HG03558 (cell line): ENCODE data around the gene DOCK11.

Experiments
- ATAC-seq: cut with Tn5 transposase; IDR thresholded peaks from one replicate; pipeline ENCODE4 v1.9.1; 2021; ENCODE audit warnings: moderate number of reproducible peaks; ENCODE audit not compliant: unreplicated experiment; ENCODE audit errors: extremely low read depth

Gene DOCK11

DNA sequence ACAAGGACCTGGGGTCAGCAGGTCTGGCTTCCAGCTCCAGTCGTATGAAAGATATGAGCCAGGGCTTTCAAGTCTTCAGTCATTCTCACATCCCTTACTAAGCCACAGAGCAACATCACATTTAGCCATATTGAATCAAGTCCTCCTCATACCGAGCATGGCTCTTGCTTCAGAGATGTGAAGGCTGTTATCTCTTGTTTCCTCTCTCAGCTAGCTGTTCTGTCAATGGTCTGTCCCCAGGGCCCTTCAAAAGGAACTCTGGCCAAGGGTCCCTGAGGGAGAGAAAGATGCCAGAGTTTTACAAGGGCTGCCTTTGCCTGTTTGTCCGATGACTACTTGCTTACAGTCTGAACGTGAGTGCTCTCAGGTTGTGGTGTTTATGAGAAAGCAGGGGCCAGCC, 30.5 kb downstream of the DOCK11 start:
- no peak for ATAC-seq

DNA sequence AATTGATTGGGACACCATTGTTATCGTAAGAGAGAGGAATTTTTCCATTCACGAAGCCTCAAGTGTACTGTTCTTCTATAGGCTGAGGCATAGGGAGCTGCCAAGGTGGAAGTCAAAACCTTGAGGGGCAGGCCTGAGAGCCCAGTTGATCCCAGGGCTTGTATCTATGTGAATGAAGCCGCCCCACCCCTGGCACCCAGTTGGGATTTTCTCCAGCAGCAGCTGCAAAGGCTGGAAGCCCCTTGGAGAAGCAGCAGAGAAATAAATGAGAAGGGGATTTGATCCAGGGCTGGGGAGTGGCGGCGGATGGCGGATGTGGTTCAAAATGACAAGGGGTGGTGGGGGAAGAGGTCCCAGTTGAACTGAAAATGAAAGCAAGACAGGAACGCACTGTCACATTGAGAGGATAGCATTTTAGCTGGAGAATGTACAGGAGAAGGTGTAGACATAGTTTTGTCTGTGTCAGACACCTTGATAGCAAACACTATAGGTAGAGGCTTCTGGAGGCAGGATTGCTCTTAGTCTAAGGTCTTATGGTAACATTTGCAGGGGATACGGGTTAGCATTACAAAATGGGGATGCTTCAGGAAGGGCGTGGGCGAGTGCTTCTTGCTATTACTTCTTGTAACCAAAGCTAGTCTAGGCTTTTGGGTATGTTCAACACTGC, 32.6 kb downstream of the DOCK11 start:
- no peak for ATAC-seq

- ATAC-seq = no peak
These were observed 34.8 kb downstream of the DOCK11 start for GRCh38 chrX:118530219-118530911.

GRCh38 chrX:118534716-118535493, 39.3 kb downstream of the DOCK11 start:
- ATAC-seq = no peak

GRCh38 chrX:118536204-118536603, 40.6 kb downstream of the DOCK11 start:
- peak; percentile 64 for ATAC-seq

DNA sequence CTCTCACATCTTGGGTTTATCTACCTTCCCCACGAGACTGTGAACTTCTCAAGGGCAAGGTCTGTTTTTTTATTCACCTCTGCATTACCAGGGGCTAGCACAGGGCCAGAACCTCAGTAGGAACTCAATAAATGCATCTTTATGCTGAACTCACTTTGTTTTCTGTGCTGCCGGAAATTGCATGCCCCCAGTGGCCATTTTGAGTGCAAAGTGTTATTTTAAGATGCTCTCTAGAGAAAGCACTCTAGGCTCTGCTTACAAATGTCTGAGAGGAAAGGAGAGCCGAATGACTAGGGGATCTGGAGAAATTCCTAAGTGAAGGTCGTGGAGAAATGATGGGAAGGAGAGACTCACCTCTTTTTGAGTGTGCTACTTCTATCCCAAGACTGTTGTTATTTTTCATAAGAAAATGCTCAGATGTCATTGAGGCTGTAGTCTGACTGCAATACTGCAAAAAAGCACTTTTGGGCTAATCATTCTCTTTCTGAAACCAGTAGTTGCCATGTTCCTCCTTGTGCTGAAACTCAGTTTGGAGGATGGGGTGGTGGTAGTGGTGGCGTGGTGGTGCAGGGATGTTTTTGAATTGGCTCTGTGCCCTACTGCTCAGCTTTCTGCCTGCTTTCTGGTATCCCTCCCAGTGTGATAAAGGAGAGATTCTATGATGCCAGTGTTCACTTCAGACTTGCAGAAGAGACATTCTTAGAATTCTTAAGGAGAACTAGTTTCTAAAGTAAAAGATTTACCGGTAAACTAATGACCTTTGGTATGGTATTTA, 41.3 kb downstream of the DOCK11 start:
- ATAC-seq = peak; percentile 42

DNA sequence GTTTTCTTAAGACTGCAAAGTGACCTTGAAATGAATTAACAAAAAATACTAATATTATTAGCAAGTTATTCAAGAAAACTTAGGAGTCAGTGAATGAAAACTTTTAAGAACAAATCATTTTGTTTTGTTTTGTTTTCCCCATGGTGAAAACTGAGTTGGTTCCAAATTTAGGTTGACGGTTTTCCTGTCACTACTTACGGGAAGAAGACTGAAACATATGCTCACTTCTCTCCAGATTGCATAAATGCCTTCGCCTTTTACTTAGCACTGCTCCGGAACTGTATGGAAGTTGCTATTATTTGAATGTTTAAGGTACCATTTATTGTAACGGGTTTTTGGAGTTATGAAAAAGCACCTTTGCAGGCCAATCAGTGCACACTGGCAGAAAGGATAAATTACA, 42.8 kb downstream of the DOCK11 start:
- ATAC-seq = no peak

- ATAC-seq = no peak
These were observed 44.7 kb downstream of the DOCK11 start for GRCh38 chrX:118540342-118540741.

- no peak for ATAC-seq
These were observed 45.9 kb downstream of the DOCK11 start for GRCh38 chrX:118541482-118541881.

DNA sequence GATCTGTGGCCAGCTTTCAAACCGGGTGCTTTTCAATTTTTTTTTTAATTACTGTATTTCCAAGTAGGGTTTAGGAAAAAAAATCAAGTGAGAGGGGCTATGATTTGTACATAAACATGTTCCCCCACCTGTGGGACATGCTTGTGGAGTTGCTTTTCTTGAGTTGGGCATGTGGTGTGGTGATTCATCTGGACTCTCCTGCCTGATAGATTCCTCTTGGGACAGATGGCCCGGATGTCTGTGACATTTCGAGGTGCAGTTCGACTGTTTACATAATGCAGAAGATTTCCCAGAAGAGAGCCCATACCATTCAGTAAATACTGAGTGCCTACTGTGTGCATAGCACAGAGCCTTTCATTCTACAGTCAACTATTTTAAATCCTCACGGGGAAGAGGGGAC, 49.9 kb downstream of the DOCK11 start:
- ATAC-seq = no peak

- ATAC-seq = no peak
These were observed 53.2 kb downstream of the DOCK11 start for GRCh38 chrX:118548841-118549240.

GRCh38 chrX:118550792-118551191, 55.2 kb downstream of the DOCK11 start:
- ATAC-seq = no peak

DNA sequence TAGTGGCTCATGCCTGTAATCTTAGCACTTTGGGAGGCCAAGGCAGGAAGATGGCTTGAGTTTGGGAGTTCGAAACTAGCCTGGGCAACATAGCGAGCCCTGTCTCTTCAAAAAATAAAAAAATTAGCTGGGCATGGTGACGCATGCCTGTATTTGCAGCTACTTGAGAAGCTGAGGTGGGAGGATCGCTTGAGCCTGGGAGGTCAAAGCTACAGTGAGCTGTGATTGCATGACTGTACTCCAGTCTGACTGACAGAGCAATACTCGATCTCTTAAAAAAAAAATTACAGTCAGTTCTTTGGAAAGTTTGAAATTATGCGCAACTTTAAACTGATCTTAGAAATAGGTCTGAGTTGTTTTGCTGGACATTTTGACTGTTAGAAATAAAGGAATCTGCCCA, 55.8 kb downstream of the DOCK11 start:
- no peak for ATAC-seq

DNA sequence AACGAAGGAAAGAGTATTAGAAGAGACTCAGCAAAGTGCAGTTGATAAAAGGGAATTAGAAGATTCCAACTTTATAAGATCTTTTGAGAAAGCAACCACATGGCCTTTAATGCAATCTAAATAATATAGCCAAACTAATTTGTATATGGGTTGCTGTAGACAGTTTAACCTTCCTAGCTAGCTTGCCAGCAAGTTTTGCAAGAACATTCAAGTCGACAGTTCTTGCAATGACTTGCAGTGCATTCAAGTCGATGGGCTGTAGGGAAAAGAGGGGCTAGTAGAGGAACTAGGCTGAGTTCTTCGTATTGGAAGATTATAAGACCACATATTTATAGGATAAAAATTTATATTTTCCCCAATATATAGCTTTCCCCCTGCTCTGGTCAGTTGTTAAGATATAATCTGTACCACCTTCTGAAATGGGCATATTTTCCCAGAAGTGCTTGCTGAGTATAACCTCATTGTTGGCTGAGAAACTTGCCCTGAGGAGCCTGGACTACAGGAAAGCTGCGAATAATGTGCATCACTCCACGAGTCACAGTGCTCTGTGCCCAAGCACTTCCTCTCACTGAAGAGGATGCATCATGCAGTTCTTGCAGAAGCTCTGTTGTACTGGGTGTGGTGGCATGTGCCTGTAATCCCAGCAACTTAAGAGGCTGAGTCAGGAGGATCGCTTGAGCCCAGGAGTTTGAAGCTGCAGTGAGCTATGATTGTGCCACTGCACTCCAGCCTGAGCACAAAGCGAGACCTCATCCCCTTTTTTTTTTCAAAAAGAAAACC, 56.7 kb downstream of the DOCK11 start:
- ATAC-seq = no peak

GRCh38 chrX:118553042-118553710, 57.6 kb downstream of the DOCK11 start:
- ATAC-seq = no peak

GRCh38 chrX:118554511-118554910, 58.9 kb downstream of the DOCK11 start:
- no peak for ATAC-seq

GRCh38 chrX:118558926-118559325, 63.3 kb downstream of the DOCK11 start:
- no peak for ATAC-seq

DNA sequence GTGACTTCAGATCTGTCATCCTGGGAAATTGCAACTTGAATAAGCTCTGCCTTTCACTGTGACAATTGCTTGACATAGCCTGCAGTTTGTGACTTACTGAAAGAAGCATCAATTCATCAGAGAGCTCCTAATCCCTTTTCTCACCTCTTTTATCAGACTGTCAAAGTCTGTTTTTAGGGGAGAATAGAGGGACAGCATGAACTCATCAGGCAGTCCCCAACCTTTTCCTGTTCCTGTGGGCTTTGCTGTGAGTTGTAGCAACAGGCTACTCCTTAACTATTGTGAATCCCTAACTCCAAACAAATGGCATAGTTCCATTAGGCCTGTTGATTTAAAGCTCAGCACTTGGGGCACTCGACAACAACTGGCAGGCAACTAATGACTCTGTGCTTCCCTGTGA, 64.9 kb downstream of the DOCK11 start:
- no peak for ATAC-seq

DNA sequence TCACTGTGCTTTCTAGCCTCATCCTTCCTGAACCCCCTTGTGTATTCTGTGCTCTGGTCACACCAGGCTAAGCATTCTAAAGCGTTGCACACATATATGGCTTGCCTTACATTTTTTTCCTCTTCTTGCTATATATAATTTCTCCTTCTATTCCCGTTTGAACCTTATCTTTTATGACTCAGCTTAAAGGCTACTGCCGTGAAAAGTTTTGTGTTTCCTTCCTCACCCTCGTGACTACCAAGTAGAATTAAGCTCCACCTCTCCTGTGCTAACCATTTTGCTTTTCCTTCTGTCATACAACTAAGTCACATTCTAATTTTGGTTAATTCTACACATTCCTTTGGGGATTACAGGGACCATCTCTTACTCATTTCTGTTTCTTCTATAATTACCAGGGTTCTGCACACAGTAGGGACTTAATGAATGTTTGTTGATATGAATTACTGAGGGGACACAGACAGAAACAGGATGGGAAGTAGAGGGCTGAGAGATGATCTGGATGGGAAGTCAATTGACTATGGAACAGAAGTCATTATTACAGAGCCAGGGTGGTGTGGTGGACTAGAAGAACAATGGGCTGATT, 67.1 kb downstream of the DOCK11 start:
- no peak for ATAC-seq
